GM06990 (cell line): ENCODE measurements around the gene DIPK1C.

Experiments used
- DNase-seq: peaks from one replicate; pipeline ENCODE4 v3.0.0-alpha.2; 2011; ENCODE audit not compliant: insufficient read length; ENCODE audit errors: extremely low read depth
- H3K27me3 ChIP-seq: replicated peaks from 2 replicates; pipeline ENCODE4 v1.6.0; 2011; ENCODE audit warnings: low read length; ENCODE audit not compliant: control insufficient read depth, insufficient read depth
- H3K36me3 ChIP-seq: 2 replicates; pipeline ENCODE4 v1.5.1; 2011; ENCODE audit warnings: low read length; ENCODE audit not compliant: control insufficient read depth, insufficient read depth
- H3K4me3 ChIP-seq: replicated peaks from 2 replicates; pipeline ENCODE4 v1.5.1; 2011; ENCODE audit warnings: low read depth, mild to moderate bottlenecking, control low read depth, low read length
- TF ChIP-seq, protein P1 (sequence below): IDR thresholded peaks from 2 replicates; pipeline ENCODE4 v1.5.1; 2011; ENCODE audit warnings: low read length, control low read depth, mild to moderate bottlenecking, inconsistent platforms; ENCODE audit not compliant: insufficient read depth, poor library complexity, severe bottlenecking

The DIPK1C gene

DNA sequence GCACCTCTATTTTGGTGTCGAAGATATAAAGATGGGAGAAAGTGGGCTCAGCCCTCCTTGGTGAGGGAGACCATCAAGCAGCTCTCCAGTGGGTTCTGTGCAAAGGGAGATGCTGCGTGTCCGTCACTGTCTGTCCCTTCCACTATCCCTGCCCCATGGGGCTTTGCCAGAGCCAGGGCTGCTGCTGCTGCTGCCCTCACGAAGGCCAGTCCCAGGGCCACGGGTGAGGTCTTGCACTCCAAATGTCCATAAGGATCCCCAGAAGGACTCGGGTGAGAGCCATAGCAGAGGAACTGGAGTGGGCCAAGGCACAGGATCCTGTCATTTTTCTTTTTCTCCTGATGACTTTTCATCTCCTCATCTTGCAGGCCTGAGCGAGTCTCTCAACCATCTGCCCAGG, 3.7 kb upstream of the DIPK1C start:
- DNase-seq = no peak
- Histone ChIP-seq H3K27me3 (peaks cover 2% of the 10 kb centered on the region), H3K36me3 (no peaks in the 10 kb centered on the region), H3K4me3 (no peak overlapping the region)
- TF ChIP-seq, protein P1, sequence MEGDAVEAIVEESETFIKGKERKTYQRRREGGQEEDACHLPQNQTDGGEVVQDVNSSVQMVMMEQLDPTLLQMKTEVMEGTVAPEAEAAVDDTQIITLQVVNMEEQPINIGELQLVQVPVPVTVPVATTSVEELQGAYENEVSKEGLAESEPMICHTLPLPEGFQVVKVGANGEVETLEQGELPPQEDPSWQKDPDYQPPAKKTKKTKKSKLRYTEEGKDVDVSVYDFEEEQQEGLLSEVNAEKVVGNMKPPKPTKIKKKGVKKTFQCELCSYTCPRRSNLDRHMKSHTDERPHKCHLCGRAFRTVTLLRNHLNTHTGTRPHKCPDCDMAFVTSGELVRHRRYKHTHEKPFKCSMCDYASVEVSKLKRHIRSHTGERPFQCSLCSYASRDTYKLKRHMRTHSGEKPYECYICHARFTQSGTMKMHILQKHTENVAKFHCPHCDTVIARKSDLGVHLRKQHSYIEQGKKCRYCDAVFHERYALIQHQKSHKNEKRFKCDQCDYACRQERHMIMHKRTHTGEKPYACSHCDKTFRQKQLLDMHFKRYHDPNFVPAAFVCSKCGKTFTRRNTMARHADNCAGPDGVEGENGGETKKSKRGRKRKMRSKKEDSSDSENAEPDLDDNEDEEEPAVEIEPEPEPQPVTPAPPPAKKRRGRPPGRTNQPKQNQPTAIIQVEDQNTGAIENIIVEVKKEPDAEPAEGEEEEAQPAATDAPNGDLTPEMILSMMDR = no peak

DNA sequence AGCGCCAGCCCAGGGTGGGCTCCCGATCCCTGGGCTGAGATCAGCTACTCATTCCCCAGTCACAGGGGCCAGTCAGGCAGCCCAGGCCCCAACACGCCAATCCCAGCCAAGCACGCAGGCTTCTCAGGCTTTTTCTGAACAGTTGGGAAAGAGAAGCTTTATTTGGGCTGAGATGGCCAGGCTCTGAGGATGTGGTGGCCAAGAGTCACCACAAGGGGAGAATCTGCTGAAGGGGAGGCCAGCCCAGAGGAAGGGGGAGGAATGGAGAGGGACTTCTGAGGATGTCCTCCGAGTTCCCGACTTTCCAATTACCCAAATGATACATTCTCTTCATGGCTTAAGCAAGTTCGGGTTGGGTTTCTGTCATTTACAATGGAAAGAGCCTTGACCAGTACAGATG, 2.8 kb upstream of the DIPK1C start:
- no peaks in the 10 kb centered on the region for H3K36me3 ChIP-seq
- peaks cover 2% of the 10 kb centered on the region for H3K27me3 ChIP-seq
- no peak for DNase-seq

DNA sequence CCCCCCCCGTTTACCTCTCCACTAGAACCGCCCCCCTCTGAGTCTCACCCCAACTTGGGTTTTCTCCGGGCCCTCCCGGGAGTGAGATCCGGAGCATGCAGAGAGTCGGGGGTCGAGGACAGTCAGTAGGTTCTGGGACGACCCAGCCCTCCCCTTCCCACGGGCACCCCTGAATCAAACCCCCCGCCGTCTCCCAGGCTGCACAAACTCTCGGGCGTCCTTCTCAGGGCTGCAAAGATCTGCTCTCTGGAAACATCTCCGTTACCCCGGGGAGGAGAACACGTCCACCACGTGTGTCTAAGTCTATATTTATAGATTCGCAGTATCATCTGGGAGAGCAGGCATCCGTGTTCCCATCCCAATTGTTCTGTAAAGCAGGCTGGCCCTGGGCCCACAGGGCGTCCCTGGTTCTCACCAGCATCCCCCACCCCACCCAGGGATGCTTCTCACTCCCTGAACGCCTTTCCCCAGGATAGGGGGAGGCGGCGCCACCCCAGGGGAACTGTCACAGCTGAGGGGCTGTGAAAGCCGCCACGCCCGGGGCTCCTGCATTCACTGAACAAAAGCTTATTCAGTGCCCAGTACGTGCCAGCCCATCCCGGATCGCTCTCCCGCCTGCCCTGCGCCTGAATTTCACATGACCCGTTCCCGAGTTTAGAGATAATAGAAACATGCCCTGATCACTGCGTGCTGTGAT, 765 bp upstream of the DIPK1C start:
- TF ChIP-seq, protein P1 = no peak
- H3K36me3 ChIP-seq = no peaks in the 10 kb centered on the region
- DNase-seq = no peak
- H3K4me3 ChIP-seq = no peak overlapping the region
- H3K27me3 ChIP-seq = peaks cover 2% of the 10 kb centered on the region

More for the DNA sequence above, 2.8 kb upstream of the DIPK1C start:
- TF ChIP-seq, protein P1 = no peak
- H3K4me3 ChIP-seq = no peak overlapping the region

DNA sequence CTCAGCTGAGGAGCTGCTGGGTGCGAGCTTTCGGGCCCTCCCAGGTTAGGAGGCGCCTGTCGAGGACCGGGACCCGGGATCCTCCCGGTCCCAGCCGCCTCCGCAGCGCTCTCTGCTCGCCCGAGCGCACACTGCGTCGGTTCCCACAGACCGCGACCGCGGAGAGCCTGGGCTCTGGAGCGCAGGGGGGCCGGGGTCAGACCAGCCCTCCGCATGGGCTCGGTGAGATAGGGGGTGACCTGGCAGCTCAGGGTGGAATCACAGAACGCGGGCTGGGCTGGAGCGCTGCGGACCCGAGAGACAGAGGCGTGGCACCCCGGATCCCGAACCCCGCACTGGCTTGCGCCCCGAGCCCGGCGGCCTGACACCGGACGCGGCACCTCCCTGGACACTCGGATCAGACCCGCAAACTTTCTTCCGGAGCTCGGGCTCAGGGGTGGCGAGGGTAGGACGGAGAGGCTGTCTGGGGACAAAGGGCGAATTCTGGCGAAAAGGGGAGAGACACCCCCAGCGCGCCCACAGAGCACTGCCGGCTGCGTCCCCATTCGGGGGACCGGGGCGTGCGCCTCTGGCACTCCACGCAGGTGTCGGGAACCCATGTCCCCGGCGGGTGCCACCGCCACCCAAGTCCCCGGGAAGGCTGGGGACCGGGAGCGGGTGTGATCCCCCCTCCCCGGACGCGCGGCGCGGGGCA, 612 bp downstream of the DIPK1C start:
- no peak for DNase-seq
- TF ChIP-seq, protein P1 = no peak
- H3K36me3 ChIP-seq = no peaks in the 10 kb centered on the region
- no peak overlapping the region for H3K4me3 ChIP-seq
- peaks cover 2% of the 10 kb centered on the region for H3K27me3 ChIP-seq

DNA sequence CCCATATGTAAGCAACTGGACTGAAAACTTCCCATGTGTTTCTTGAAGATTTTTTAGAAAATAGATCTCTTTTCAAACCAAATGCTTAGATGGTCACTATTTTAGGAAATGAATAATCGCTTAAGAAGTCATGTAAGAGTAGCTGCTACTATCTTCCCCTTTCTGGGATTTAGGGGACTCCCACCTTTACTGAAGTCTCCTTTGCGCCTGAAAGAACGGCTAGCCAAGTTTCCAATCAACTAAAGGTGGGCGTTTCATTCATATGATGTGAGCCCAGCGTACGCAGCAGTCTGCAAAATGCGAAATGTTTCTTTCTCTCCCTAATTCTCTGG, 1.1 kb downstream of the DIPK1C start:
- no peak for DNase-seq
- TF ChIP-seq, protein P1 = no peak
- Histone ChIP-seq H3K27me3 (peaks cover 2% of the 10 kb centered on the region), H3K36me3 (no peaks in the 10 kb centered on the region), H3K4me3 (no peak overlapping the region)

DNA sequence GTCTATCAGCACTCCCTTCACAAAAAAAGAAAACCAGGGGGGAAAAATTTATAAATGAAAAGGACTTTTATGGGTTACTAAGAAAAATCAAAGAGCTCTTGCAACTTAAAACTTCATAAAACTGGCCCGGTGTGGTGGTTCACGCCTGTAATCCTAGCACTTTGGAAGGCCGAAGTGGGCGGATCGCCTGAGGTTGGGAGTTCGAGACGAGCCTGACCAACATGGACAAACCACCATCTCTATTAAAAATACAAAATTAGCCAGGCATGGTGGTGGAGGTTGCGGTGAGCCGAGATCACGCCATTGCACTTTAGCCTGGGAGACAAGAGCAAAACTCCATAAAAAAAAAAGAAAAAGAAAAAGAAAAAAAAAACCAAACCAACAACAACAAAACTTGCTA, 1.7 kb downstream of the DIPK1C start:
- DNase-seq = no peak
- H3K36me3 ChIP-seq = no peaks in the 10 kb centered on the region
- TF ChIP-seq, protein P1 = no peak
- H3K27me3 ChIP-seq = peaks cover 2% of the 10 kb centered on the region
- no peak overlapping the region for H3K4me3 ChIP-seq
